ENCODE measurements around the gene TCTA.

DNA sequence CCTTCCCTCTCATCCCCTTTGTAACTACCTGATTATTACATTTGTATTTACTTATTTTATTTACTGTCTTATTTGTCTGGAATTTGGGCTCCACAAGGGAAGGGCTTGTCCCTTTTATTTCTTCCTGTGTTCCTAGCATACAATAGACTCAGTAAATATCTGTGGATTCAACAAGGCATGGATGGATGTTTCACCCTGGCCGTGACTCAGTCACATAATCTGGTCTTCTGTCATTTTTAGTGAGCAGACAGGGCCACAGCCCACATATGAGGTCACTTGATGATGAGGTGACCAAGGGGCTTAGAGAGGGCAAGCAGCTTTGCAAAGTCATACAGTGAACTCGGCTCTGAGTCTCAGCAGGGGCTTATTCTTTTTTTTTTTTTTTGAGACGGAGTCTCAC is 50.0 kb downstream of the TCTA start:
- TF ChIP-seq, protein P1, sequence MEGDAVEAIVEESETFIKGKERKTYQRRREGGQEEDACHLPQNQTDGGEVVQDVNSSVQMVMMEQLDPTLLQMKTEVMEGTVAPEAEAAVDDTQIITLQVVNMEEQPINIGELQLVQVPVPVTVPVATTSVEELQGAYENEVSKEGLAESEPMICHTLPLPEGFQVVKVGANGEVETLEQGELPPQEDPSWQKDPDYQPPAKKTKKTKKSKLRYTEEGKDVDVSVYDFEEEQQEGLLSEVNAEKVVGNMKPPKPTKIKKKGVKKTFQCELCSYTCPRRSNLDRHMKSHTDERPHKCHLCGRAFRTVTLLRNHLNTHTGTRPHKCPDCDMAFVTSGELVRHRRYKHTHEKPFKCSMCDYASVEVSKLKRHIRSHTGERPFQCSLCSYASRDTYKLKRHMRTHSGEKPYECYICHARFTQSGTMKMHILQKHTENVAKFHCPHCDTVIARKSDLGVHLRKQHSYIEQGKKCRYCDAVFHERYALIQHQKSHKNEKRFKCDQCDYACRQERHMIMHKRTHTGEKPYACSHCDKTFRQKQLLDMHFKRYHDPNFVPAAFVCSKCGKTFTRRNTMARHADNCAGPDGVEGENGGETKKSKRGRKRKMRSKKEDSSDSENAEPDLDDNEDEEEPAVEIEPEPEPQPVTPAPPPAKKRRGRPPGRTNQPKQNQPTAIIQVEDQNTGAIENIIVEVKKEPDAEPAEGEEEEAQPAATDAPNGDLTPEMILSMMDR (IDR thresholded peaks at IDR 0.05; ENCODE audit: low read depth, low read length): no peak
- no peak for TF ChIP-seq EZH2phosphoT487 (IDR thresholded peaks at IDR 0.05; ENCODE audit: low read depth)

Measured in OCI-LY3 (cell line).